ENCODE measurements around the gene NID1.
A peak's percentile ranks its signal among the peaks of the same experiment; 100 is the strongest.

Gene NID1

GRCh38 chr1:235952950-235953615 is 111.8 kb downstream of the NID1 start:
- DNase-seq (ENCODE audit: low read depth) = no peak
- in situ Hi-C loops (cut with HindIII; ENCODE audit: low sequenced_read_pairs) = no loop called here
- H3K4me3 ChIP-seq (ENCODE audit: low read depth, low read length) = no peak overlapping the region
- no peak for TF ChIP-seq CTCF (IDR thresholded peaks at IDR 0.05; ENCODE audit: low read depth, low read length, missing control alignments)

GRCh38 chr1:235951661-235952060 is 113.2 kb downstream of the NID1 start:
- H3K4me3 ChIP-seq (ENCODE audit: low read depth, low read length) = no peak overlapping the region
- in situ Hi-C loops (cut with HindIII; ENCODE audit: low sequenced_read_pairs) = no loop called here
- no peak for TF ChIP-seq CTCF (IDR thresholded peaks at IDR 0.05; ENCODE audit: low read depth, low read length, missing control alignments)
- DNase-seq (ENCODE audit: low read depth) = no peak

- H3K4me3 ChIP-seq (ENCODE audit: low read depth, low read length) = no peak overlapping the region
- TF ChIP-seq CTCF (IDR thresholded peaks at IDR 0.05; ENCODE audit: low read depth, low read length, missing control alignments) = no peak
- in situ Hi-C loops (cut with HindIII; ENCODE audit: low sequenced_read_pairs) = no loop called here
- DNase-seq (ENCODE audit: low read depth) = no peak
Measured at GRCh38 chr1:235950318-235950717, 114.6 kb downstream of the NID1 start.

GRCh38 chr1:235948774-235949427 is 116.0 kb downstream of the NID1 start:
- DNase-seq (ENCODE audit: low read depth) = no peak
- in situ Hi-C loops (cut with HindIII; ENCODE audit: low sequenced_read_pairs) = no loop called here
- no peak for TF ChIP-seq CTCF (IDR thresholded peaks at IDR 0.05; ENCODE audit: low read depth, low read length, missing control alignments)
- H3K4me3 ChIP-seq (ENCODE audit: low read depth, low read length) = no peak overlapping the region

GRCh38 chr1:235947989-235948388 is 116.9 kb downstream of the NID1 start:
- H3K4me3 ChIP-seq (ENCODE audit: low read depth, low read length) = no peak overlapping the region
- no peak for DNase-seq (ENCODE audit: low read depth)
- no peak for TF ChIP-seq CTCF (IDR thresholded peaks at IDR 0.05; ENCODE audit: low read depth, low read length, missing control alignments)
- in situ Hi-C loops (cut with HindIII; ENCODE audit: low sequenced_read_pairs) = no loop called here

GRCh38 chr1:235946571-235946981 is 118.3 kb downstream of the NID1 start:
- in situ Hi-C loops (cut with HindIII; ENCODE audit: low sequenced_read_pairs) = no loop called here
- DNase-seq (ENCODE audit: low read depth) = peak; percentile 76
- peak; percentile 38 for TF ChIP-seq CTCF (IDR thresholded peaks at IDR 0.05; ENCODE audit: low read depth, low read length, missing control alignments)
- no peak overlapping the region for H3K4me3 ChIP-seq (ENCODE audit: low read depth, low read length)
